OCI-LY1 (cell line): ENCODE results near the gene PYGL.

Experiments
- H2AFZ ChIP-seq: fragments of 200-600 bp; sonication (generic), shearing (Covaris generic); 2 replicates; pipeline ENCODE4 v1.6.0; 2014; ENCODE audit warnings: antibody characterized with exemption, mild to moderate bottlenecking, low read length
- H3F3A ChIP-seq: fragments of 200-600 bp; sonication (generic), shearing (Covaris generic); 2 replicates; pipeline ENCODE4 v1.6.0; 2014; ENCODE audit warnings: mild to moderate bottlenecking, antibody characterized with exemption, low read length, moderate library complexity; ENCODE audit not compliant: insufficient read depth
- H3K27ac ChIP-seq: fragments of 200-600 bp; sonication (generic); 2 replicates; pipeline ENCODE4 v1.5.1; 2014; ENCODE audit warnings: low read length, mixed run types, mild to moderate bottlenecking, low read depth; ENCODE audit not compliant: poor library complexity, severe bottlenecking
- H3K27me3 ChIP-seq: fragments of 200-600 bp; sonication (generic); 2 replicates; pipeline ENCODE4 v1.6.0; 2014; ENCODE audit warnings: antibody characterized with exemption, mild to moderate bottlenecking, low read length, moderate library complexity; ENCODE audit not compliant: insufficient read depth
- H3K36me3 ChIP-seq: fragments of 200-600 bp; sonication (generic); 2 replicates; pipeline ENCODE4 v1.6.1; 2014; ENCODE audit warnings: mild to moderate bottlenecking, antibody characterized with exemption, low read length, moderate library complexity, mixed read lengths; ENCODE audit not compliant: insufficient read depth
- H3K4me1 ChIP-seq: fragments of 200-600 bp; sonication (generic); 2 replicates; pipeline ENCODE4 v1.5.1; 2014; ENCODE audit warnings: mild to moderate bottlenecking, low read length, moderate library complexity; ENCODE audit not compliant: insufficient read depth, severe bottlenecking
- H3K4me2 ChIP-seq: fragments of 200-600 bp; sonication (generic), shearing (Covaris generic); 2 replicates; pipeline ENCODE4 v1.6.1; 2014; ENCODE audit warnings: low read length
- H3K4me3 ChIP-seq: fragments of 200-600 bp; sonication (generic); 2 replicates; pipeline ENCODE4 v1.5.1; 2014; ENCODE audit warnings: low read length, low read depth, mild to moderate bottlenecking, mixed read lengths; ENCODE audit not compliant: poor library complexity, severe bottlenecking
- H3K79me2 ChIP-seq: fragments of 200-600 bp; shearing (Covaris generic); 2 replicates; pipeline ENCODE4 v1.6.1; 2016; ENCODE audit warnings: mixed run types, low read length, mixed read lengths; ENCODE audit not compliant: insufficient read depth
- H3K9ac ChIP-seq: fragments of 200-600 bp; sonication (generic), shearing (Covaris generic); 2 replicates; pipeline ENCODE4 v1.6.1; 2014; ENCODE audit warnings: mild to moderate bottlenecking, low read length, mixed read lengths
- H3K9me2 ChIP-seq: fragments of 200-600 bp; sonication (generic), shearing (Covaris generic); 2 replicates; pipeline ENCODE4 v1.6.1; 2014; ENCODE audit warnings: low read depth, mild to moderate bottlenecking, low read length, mixed read lengths
- H3K9me3 ChIP-seq: fragments of 200-600 bp; shearing (Covaris generic); 2 replicates; pipeline ENCODE4 v1.6.1; 2014; ENCODE audit warnings: low read length, mixed read lengths
- H4K20me1 ChIP-seq: fragments of 200-600 bp; sonication (generic), shearing (Covaris generic); 2 replicates; pipeline ENCODE4 v1.6.0; 2016; ENCODE audit warnings: mild to moderate bottlenecking, low read length; ENCODE audit not compliant: insufficient read depth
- CTCF ChIP-seq: fragments of 200-600 bp; sonication (generic), shearing (Covaris generic); IDR thresholded peaks from 2 replicates; pipeline ENCODE4 v1.5.1; 2017; ENCODE audit warnings: mild to moderate bottlenecking, antibody characterized with exemption, low read length, moderate library complexity, mixed read lengths
- EZH2 ChIP-seq: fragments of 200-600 bp; sonication (generic), shearing (Covaris generic); IDR thresholded peaks from 2 replicates; pipeline ENCODE4 v1.8.0; 2017; ENCODE audit warnings: borderline replicate concordance, mixed run types, mild to moderate bottlenecking, antibody characterized with exemption, low read length, moderate library complexity, mixed read lengths

Gene PYGL

GRCh38 chr14:50984036-50984710 is 39.9 kb upstream of the PYGL start:
- Histone ChIP-seq H3K9me2 (no peaks in the 10 kb centered on the region), H3K9ac (no peak overlapping the region), H3K4me3 (no peak overlapping the region), H2AFZ (no peak overlapping the region), H4K20me1 (no peaks in the 10 kb centered on the region), H3K27me3 (no peaks in the 10 kb centered on the region), H3K36me3 (no peaks in the 10 kb centered on the region), H3K79me2 (no peaks in the 10 kb centered on the region), H3K9me3 (no peaks in the 10 kb centered on the region), H3F3A (no peaks in the 10 kb centered on the region), H3K4me2 (no peak overlapping the region), H3K4me1 (no peaks in the 10 kb centered on the region), H3K27ac (no peak overlapping the region)
- TF ChIP-seq CTCF (no peak), EZH2 (no peak)

- Histone ChIP-seq H3K9me2 (no peaks in the 10 kb centered on the region), H3F3A (no peaks in the 10 kb centered on the region), H3K36me3 (no peaks in the 10 kb centered on the region), H3K9ac (no peak overlapping the region), H3K79me2 (no peaks in the 10 kb centered on the region), H4K20me1 (no peaks in the 10 kb centered on the region), H3K27me3 (no peaks in the 10 kb centered on the region), H3K4me1 (no peaks in the 10 kb centered on the region), H2AFZ (no peak overlapping the region), H3K27ac (no peak overlapping the region), H3K4me3 (no peak overlapping the region), H3K4me2 (no peak overlapping the region), H3K9me3 (no peaks in the 10 kb centered on the region)
- TF ChIP-seq EZH2 (no peak), CTCF (no peak)
Observed at GRCh38 chr14:50979941-50980850, 35.9 kb upstream of the PYGL start.

GRCh38 chr14:50978888-50979287 is 34.6 kb upstream of the PYGL start:
- no peaks in the 10 kb centered on the region for H3K36me3 ChIP-seq
- no peak overlapping the region for H3K4me2 ChIP-seq
- H3K9ac ChIP-seq: no peak overlapping the region
- no peaks in the 10 kb centered on the region for H4K20me1 ChIP-seq
- no peak overlapping the region for H3K4me3 ChIP-seq
- TF ChIP-seq CTCF (no peak), EZH2 (no peak)
- no peaks in the 10 kb centered on the region for H3K79me2 ChIP-seq
- H3F3A ChIP-seq: no peaks in the 10 kb centered on the region
- H3K27ac ChIP-seq: no peak overlapping the region
- no peak overlapping the region for H2AFZ ChIP-seq
- H3K9me3 ChIP-seq: no peaks in the 10 kb centered on the region
- H3K4me1 ChIP-seq: no peaks in the 10 kb centered on the region
- H3K9me2 ChIP-seq: no peaks in the 10 kb centered on the region
- H3K27me3 ChIP-seq: no peaks in the 10 kb centered on the region
